Kidney epithelial cell (primary cell): ENCODE data around the gene PTPRD. TPM values are rescaled to one million over a fixed set of nuclear protein-coding genes. Genes with fewer than 3 reads are reported as not detected.

Experiments
- DNase-seq: peaks from one replicate; pipeline ENCODE4 v3.0.0-alpha.2; 2010; ENCODE audit warnings: low read depth
- H3K27me3 ChIP-seq: 2 replicates; pipeline ENCODE4 v1.6.0; 2011; ENCODE audit warnings: low read length; ENCODE audit not compliant: control insufficient read depth, insufficient read depth
- H3K36me3 ChIP-seq: 2 replicates; pipeline ENCODE4 v1.5.1; 2011; ENCODE audit warnings: low read length; ENCODE audit not compliant: control insufficient read depth, insufficient read depth
- H3K4me3 ChIP-seq: 2 replicates; pipeline ENCODE4 v1.5.1; 2011; ENCODE audit warnings: low read depth, mild to moderate bottlenecking, control low read depth, low read length
- total RNA-seq: library from RNA; depleted of rRNA; stranded (reverse); fragments of >200 nt; gene quantifications from 2 replicates; pipeline ENCODE4 v1.2.3, GENCODE V29; 2015
- TF ChIP-seq, protein P1 (sequence below): IDR thresholded peaks from 2 replicates; pipeline ENCODE4 v1.5.1; 2011; ENCODE audit warnings: mild to moderate bottlenecking, moderate library complexity, low read length, control low read depth, inconsistent platforms; ENCODE audit not compliant: insufficient read depth, poor library complexity, severe bottlenecking

Gene PTPRD
- total RNA-seq, 1 donor from 2014 or later = 18.8 TPM

GRCh38 chr9:8868632-8869031, 1744.2 kb downstream of the PTPRD start:
- Histone ChIP-seq H3K27me3 (no peaks in the 10 kb centered on the region), H3K4me3 (no peak overlapping the region), H3K36me3 (no peaks in the 10 kb centered on the region)
- peak; percentile 23 for DNase-seq
- TF ChIP-seq, protein P1, sequence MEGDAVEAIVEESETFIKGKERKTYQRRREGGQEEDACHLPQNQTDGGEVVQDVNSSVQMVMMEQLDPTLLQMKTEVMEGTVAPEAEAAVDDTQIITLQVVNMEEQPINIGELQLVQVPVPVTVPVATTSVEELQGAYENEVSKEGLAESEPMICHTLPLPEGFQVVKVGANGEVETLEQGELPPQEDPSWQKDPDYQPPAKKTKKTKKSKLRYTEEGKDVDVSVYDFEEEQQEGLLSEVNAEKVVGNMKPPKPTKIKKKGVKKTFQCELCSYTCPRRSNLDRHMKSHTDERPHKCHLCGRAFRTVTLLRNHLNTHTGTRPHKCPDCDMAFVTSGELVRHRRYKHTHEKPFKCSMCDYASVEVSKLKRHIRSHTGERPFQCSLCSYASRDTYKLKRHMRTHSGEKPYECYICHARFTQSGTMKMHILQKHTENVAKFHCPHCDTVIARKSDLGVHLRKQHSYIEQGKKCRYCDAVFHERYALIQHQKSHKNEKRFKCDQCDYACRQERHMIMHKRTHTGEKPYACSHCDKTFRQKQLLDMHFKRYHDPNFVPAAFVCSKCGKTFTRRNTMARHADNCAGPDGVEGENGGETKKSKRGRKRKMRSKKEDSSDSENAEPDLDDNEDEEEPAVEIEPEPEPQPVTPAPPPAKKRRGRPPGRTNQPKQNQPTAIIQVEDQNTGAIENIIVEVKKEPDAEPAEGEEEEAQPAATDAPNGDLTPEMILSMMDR = no peak

DNA sequence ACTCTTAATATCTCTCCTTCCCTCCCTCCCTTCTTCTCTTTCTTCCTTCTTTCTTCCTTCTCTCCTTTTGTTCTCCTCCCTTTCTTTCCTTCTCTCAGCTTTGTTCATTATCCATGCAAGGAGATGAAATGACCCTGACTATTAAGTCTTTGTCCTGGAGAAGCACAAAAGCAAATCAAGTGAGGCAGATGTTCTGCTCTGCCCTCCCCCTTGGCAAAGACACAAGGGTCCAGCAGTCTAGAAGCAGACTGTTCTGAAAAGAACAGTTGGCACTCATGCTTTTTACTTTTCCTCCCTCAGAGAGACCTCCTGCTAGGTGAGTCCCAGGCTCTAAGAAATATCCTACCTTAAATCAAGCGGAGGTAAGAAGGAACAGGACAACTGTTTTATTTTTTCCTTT, 1745.7 kb downstream of the PTPRD start:
- H3K36me3 ChIP-seq = no peaks in the 10 kb centered on the region
- no peaks in the 10 kb centered on the region for H3K27me3 ChIP-seq
- no peak overlapping the region for H3K4me3 ChIP-seq
- TF ChIP-seq, protein P1 = no peak
- DNase-seq = no peak

DNA sequence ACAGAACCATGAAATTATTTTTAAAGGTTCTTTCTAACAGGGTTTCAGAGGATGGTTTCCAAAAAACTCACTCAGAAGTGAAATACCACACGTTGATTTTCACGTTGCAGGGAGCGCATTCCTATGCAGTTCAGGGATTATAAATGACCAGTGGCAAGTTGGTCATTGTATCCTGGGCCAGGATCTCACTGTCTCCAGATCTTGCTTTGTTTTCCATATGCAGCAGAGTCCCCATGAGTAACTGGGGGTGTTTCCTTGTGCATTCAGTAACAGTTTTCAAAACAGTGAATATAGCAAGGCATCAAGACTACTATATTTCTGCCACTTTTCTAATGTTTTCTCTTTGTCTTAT, 1748.3 kb downstream of the PTPRD start:
- Histone ChIP-seq H3K4me3 (no peak overlapping the region), H3K27me3 (no peaks in the 10 kb centered on the region)
- DNase-seq = no peak

DNA sequence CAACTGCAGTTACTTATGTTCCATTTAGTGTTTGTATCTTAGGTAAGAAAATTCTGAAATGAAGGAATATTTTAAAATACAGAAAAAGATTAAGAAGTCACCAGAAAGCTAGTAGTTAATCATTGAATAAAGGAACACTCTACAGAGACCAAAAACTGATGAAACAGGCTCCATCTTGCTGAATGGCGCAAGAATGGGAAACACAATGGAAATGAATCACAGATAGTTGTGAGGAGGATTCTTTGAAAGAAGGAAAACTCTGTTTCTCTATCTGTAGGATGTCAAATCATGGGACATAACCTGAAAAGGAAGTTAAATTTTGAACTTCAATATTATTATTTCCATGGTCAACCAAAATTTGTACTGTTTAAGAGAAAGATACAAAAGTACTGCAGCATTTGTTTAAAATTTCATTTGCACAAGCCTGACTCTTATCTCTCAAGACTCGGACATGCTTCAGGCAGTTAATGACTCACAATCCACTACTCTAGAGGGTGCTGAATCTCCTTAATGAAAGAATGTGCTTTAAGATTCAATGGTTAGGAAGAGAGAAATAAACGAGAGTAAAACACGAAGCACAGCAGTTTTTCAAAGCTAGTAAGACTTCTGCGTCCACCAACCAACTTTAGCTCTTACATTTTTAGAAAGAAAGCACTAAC, 1748.8 kb downstream of the PTPRD start:
- TF ChIP-seq, protein P1 = no peak
- H3K27me3 ChIP-seq = no peaks in the 10 kb centered on the region
- H3K4me3 ChIP-seq = no peak overlapping the region
- DNase-seq = peak; percentile 51
- H3K36me3 ChIP-seq = no peaks in the 10 kb centered on the region

More for the DNA sequence above, 1748.3 kb downstream of the PTPRD start:
- TF ChIP-seq, protein P1 = no peak
- no peaks in the 10 kb centered on the region for H3K36me3 ChIP-seq

- TF ChIP-seq, protein P1 = no peak
- DNase-seq = no peak
Observed at GRCh38 chr9:8863069-8863468, 1749.7 kb downstream of the PTPRD start.

DNA sequence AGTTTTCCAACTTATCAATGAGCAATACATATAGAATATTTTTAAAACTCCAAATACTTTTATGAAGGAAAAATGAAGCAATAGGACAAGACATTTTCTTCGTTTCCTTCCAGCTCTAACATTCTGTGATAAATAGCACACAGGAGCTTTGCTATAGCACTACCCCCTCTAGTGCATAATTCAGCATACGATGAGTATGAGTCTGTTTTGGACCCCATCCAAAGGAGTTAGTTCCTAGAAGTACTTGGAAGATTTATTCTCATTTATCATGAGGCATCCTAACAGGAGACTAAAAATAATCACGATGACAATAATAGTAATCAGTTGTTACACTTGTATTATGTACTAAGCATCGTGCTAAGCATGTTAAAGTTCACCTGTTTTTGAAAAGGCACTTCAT, 1751.9 kb downstream of the PTPRD start:
- TF ChIP-seq, protein P1 = no peak
- Histone ChIP-seq H3K4me3 (no peak overlapping the region), H3K27me3 (peaks cover 6% of the 10 kb centered on the region), H3K36me3 (no peaks in the 10 kb centered on the region)
- DNase-seq = no peak

More at GRCh38 chr9:8863069-8863468, 1749.7 kb downstream of the PTPRD start:
- Histone ChIP-seq H3K4me3 (no peak overlapping the region), H3K27me3 (peaks cover 3% of the 10 kb centered on the region), H3K36me3 (no peaks in the 10 kb centered on the region)
